HG02610 (cell line): ENCODE data around the gene CDK8.

Source experiments
- ATAC-seq: cut with Tn5 transposase; IDR thresholded peaks from one replicate; pipeline ENCODE4 v1.9.1; 2021; ENCODE audit warnings: mild to moderate bottlenecking, moderate library complexity; ENCODE audit not compliant: unreplicated experiment

The CDK8 gene

DNA sequence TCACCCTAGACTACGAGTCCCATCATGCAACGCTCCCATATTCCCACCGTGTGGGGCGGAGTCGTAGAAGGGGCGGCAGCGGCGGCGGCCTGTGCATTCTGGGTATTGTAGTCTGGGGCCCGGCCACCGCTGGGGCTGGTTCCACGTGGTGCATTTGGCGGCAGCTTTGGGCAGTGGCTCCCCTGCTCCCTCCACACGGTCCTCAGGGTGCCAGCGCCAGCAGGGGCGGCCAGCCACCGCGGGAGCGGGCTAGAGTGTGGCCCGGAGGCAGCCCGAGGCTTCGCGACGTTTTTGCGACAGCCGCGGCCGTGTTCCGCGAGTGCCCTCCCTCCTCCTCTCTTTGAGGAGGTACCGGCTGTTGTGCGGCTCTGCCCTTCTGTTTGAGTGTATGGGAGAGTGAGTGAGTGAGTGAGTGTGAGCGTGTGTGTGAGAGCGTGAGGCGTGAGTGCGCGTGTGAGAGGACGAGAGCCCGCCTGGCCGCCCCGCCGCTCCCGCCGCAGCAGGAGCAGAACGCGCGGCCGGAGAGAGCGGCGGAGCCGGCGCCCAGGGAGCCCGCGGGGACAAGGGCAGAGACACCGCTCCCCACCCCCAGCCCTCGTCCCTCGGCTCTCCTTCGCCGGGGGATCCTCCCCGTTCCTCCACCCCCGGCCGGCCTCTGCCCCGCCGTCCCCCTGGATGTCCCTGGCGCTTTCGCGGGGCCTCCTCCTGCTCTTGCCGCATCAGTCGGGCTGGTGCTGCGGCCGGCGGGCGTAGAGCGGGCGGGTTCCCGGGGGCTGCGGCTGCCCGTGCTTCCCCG lies at the start of gene CDK8:
CDK8 (plus strand) TSS at position 343 of the 796 bp plus-strand sequence. CDS start 513 bp downstream, outside the sequence.
- ATAC-seq, result peak; percentile 89

DNA sequence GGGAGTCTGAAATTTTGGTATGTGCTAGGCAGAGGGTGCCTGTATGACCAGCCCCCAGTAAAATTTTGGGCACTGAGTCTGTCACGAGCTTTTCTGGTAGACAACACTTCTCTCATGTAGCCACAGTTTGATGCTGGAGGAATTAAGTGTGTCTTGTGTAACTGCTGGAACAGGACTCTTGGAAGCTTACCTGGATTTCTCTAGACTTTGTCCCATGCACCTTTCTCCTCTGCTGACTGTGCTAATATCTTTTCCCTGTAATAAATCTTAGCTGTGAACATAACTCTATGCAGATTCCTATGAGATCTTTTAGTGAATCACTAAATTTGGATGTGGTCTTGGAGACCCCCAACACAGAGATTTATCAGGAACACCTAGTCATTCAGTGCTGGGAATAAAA lies 45.6 kb upstream of the CDK8 start:
- no peak for ATAC-seq

DNA sequence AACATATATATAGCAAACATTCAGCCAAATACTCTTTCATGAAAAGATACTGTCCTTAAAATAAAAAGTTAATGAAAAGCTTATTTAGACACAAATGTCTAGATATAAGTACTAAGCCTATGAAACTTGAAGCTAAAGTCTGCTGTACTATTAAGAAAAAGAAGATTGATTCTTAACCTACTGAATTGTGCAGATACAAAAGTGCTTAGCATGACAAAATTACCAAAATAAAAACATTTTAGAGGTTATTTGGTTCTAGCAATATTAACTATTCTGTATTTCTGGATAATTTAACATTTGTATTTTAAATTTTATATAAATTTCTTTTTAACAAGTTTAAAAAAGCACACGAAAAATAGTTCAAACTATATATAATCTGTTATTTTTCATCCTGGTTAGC lies 40.6 kb upstream of the CDK8 start:
- no peak for ATAC-seq

DNA sequence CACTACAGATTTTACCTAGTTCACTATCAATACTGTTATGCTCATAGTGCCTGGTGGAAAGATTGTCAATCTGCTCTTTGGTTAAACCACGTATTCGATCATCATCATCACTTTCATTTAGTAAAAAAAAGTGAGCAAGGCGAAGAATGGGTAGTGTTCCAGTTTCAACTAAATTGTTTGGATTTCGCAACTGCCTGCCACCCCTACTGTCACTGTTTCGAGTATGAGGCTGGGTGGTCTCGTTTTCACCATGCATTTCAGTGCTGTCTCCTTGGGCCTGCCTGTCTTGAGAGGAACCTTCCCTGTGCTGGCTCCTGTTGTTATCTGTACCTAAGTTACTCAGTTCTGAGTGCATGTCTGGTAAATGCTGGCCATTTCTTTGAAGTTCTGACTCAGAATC lies 39.9 kb upstream of the CDK8 start:
- no peak for ATAC-seq

DNA sequence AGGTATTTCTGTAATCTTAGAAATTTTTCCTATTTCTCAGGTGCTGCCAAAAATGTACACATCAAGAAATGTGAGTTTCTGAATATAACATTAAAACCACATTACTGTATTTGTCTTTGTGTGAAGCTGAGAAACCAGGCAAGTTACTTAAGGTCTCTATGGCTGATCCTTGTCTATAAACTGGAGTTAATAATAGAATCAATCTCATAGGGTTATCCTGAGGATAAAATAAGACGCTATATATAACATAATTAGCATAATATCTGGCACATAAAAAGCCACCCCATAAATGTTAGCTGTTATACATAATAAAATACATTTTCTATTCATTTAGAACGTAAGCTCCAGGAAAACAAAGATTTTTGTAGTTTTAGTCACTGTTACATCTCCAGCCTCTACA lies 37.9 kb upstream of the CDK8 start:
- ATAC-seq, result no peak

GRCh38 chr13:26219726-26220125 lies 34.2 kb upstream of the CDK8 start:
- ATAC-seq, result no peak

GRCh38 chr13:26220575-26220974 lies 33.4 kb upstream of the CDK8 start:
- ATAC-seq, result no peak

DNA sequence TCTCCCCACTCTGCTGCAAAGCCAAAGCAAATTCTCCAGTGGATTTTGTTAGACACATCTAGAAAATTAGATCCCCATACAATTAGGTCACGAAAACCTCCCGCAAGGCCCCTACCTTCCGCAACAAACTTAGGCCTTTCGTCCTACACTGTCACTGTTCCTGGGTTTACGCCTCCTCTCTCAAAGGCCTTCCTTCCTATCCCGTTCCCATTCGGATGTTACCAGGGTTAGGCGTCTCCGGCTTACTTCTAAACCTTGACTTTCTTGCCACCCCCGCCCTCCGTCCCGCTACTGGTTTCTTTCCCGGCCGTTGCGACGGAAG lies 32.6 kb upstream of the CDK8 start:
- ATAC-seq, result peak; percentile 31

GRCh38 chr13:26221721-26222519 lies 32.0 kb upstream of the CDK8 start, which contains the start of gene RNF6:
Gene RNF6, minus strand, starts transcription at chr13:26222314. Its CDS starts 2,665 bp downstream, at chr13:26219649.
- ATAC-seq, result peak; percentile 98

DNA sequence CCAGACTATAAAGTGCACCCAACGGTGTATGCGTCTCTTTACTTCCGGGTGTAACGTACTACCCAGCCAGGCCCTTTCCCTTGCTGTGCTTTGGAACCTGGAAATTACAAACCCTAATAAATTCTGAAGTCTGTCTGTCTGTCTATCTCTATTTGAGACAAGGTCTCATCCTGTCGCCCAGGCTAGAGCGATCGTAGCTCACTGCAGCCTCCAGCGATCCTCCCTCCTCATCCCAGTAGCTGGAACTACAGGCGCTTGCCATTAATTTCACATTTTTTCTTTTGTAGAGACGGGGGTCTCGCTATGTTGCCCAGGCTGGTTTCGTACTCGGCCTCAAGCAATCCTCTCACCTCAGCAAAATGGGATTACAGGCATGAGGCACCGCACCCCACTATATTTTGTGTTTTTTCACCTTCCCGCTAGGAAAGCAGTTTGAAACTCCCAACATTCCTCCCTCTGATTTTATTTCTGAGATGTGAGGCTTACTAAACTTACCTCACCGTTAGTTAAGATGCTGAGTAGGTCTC lies 31.3 kb upstream of the CDK8 start:
- ATAC-seq, result peak; percentile 43

DNA sequence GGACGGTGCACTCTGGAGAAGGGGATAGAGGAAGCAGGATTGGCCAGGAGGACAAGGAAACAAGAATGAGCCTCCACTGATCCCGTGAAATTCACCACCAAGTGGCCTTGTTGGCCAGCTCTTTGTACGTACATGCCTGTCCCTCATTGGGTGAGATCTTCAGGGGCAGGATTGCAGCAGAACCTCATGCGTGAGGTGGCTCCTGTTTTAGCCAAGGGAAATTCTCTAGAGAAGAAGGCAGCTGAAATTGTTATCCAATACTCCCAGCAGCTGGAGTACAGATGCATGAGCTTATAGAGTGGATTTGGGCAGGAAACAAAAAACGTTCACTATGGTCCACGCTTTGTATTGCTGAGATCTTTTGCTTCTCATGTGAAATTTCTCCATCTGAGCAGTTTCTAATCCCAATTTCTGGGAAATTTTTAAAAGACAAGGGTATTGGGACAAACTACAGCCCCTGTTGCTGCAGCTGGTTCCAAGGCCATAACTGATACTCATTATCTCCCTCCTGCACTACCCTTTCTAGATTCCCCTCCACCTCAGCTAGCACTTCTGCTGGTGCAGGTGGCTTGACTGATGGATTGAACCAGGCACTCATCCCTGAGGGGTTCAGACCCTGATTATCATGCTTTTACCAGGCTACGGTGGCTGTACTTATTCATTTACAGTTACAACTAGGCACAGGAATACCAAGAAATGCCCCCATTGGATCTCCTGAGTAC lies 27.9 kb upstream of the CDK8 start:
- ATAC-seq, result no peak

DNA sequence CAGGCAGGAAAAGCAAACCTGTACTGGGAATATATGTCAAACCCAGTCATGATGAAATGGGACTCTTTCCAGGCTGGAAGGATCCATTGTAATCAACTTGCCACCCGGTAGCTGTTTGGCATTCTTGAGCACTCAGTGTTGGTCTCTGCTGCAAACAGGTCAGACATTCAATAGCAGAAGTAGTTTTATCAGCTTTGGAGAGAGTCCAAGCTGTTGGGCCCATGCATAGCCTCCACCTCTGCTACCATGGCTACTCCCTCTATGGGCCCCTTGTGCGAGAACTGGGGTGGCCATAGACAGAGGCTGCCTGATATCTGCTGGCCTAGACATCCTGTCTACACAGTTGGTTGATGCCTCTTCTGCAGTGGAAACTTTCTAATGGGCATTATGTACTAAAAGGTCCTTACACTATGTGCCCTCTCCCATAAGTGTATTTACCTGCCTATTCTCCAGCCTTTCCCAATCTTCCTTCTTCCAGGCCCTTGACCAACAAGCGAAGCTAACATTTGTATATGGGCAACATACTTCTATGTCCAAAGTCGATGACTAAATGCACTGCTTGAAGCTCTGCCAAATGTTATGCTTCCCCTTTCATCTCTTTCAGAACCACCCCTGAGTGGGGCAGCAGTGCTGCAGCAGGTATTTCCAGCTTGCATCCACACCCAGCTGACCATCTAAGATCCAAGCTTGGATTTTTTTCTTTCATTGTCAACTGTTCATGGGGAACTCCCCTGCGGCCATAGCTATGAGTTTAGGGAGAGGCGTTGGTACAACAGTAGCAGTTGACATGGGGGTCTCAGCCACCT lies 26.6 kb upstream of the CDK8 start:
- no peak for ATAC-seq

GRCh38 chr13:26228096-26228495 lies 25.8 kb upstream of the CDK8 start:
- ATAC-seq, result no peak

DNA sequence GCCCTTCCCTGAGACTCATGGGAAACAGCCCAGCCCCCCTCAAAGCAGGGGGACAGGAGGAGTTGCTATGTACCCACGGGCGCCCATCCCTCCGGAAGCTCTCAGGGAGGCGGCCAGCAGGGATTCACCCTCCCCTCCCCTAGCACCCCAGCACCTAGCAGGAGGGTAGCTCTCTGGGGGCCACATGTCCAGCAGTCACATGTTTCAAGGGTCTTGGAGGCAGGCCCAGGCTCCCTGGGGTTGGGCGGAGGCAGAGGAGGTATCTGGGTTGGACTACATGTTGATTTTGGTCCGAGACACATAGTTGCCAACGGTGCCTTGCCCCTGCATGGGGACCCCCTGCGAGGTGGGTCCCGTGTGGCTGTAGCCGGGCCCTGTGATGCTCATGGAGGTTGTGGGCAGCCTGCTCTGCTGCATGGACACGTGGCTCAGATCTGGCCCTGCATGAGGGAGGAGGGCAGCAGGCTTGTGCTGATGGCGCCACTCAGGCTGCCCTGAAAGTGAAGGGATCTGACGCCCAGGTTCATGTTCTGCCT lies 24.8 kb upstream of the CDK8 start:
- ATAC-seq, result no peak

DNA sequence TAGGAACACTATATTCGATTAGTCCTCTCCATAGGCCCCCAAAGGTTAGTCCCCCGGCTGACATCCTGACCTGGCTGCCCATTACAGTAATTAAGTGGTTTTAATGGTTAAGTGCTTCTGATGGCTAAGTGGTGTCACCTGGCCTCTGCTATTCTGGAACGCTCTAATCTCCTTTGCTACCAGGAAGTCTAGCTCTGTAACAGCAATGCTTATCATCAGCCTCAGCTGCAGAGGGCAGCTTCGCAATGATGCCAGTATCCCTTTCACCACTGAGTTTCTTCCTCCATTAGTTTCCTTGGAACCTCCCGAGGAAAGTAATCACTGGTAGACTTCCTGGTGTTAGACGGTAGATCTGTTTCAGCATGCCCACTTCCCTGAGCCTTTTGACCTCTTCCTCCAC lies 23.2 kb upstream of the CDK8 start:
- no peak for ATAC-seq

DNA sequence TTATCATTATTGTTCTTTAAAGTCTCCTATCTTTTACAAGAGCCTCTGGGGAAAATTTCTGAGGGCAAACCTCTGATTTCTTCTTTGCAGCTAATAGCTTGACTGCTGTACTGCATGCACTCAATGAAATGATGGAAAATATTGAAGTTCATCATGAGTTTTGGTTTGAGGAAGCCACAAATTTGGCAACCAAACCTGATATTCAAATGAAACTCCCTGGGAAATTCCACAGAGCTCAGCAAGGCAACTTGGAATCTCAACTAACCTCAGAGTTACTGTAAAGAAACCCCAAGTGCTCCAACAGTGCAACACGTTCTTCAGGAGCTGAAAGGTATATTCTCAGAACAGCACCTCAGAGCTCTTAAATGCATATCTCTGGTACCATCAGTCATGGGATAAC lies 17.6 kb upstream of the CDK8 start:
- no peak for ATAC-seq

GRCh38 chr13:26246154-26246553 lies 7.8 kb upstream of the CDK8 start:
- ATAC-seq, result no peak

DNA sequence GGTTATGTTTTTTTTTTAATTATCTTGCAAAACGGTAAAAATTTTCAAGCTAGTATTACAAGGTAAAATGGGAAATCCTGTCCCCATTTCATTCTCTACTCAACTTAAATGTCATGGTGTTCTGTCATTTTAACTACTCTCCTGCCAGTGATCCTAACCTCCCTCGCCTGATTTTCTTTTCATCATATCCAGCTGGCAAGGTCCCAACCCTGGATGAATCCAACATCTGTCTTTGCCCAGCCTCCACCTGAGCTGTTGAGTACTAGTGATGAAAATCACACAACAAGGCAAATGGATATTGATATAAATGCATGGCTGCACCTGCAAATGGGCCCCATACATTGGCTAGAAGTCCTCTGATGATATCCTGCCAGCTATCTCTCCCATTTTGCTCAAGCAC lies 6.9 kb upstream of the CDK8 start:
- no peak for ATAC-seq

DNA sequence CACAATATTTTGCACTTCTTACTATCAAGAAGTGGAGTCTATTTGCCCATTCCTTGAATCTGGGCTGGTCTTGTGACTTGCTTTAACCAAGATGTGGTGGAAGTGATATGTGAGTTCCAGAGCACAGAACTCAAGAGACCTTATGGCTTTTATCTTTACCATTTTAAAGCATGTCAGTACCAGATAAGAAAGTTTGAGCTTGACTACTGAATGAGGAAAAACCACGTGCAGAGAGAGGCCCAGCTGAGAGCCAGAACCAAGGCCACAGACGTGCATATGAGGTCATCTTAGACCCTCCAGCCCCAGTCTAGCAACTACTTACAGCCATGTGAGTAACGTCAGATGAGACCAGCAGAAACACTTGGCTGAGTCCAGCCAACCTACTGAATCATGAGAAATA lies 6.3 kb upstream of the CDK8 start:
- ATAC-seq, result no peak

- no peak for ATAC-seq
Observed at GRCh38 chr13:26249551-26249950, 4.4 kb upstream of the CDK8 start.
